ENCODE results near the gene EXOC5. TPM values are rescaled to one million over a fixed set of nuclear protein-coding genes. Genes with fewer than 3 reads are reported as not detected.

EXOC5 gene
- total RNA-seq, 4 donors from 2014 or later, result 31.4 to 38.5 (median 38.0) TPM

GRCh38 chr14:57274551-57274950, 5.8 kb upstream of the EXOC5 start:
- no peaks in the 10 kb centered on the region for H3K27me3 ChIP-seq
- DNase-seq, result no peak
- H3K9me3 ChIP-seq, result no peaks in the 10 kb centered on the region
- no peak for TF ChIP-seq POLR2A (IDR thresholded peaks at IDR 0.05)
- no peak for TF ChIP-seq CTCF (IDR thresholded peaks at IDR 0.05)
- intact Hi-C loops (cut with DNase I), result no loop called here
- H3K36me3 ChIP-seq, result peaks cover 0 to 57% (median 0%) of the 10 kb centered on the region in 3 donors
- H3K4me1 ChIP-seq, result peaks cover 0 to 28% (median 15%) of the 10 kb centered on the region in 3 donors
- H3K4me3 ChIP-seq, result no peak overlapping the region
- no peak overlapping the region for H3K27ac ChIP-seq
- WGBS, 2 donors, result 61 to 79% methylated on average over 2 of the region's 2 CpGs

DNA sequence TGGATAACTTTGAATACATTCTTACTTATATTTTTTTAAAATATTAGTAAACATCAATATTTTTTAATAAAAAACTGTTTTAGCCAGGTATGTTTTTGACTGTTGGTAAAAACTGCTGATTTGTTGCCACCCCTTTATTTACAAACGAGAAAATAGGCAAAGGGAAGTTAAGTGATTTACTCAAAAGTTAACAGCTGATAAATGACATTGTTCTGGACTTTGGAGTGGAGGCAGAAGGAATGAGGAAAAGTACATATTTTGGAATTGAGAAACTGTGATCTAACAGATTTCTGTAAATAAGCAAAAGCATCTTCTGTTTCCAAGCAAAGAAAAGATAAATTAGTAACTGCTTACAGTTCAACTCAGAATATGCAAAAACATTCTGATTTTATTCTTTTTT, 4.5 kb upstream of the EXOC5 start:
- Histone ChIP-seq H3K4me3 (no peak overlapping the region), H3K27me3 (no peaks in the 10 kb centered on the region), H3K9me3 (no peaks in the 10 kb centered on the region), H3K36me3 (peaks cover 0 to 44% (median 0%) of the 10 kb centered on the region in 3 donors), H3K27ac (no peak overlapping the region), H3K4me1 (peaks cover 0 to 28% (median 15%) of the 10 kb centered on the region in 3 donors)
- no peak for DNase-seq
- WGBS, 2 donors, result 92% methylated on average over 1 of the region's 1 CpG
- TF ChIP-seq POLR2A (IDR thresholded peaks at IDR 0.05) (no peak), CTCF (IDR thresholded peaks at IDR 0.05) (no peak)
- intact Hi-C loops (cut with DNase I), result no loop called here

DNA sequence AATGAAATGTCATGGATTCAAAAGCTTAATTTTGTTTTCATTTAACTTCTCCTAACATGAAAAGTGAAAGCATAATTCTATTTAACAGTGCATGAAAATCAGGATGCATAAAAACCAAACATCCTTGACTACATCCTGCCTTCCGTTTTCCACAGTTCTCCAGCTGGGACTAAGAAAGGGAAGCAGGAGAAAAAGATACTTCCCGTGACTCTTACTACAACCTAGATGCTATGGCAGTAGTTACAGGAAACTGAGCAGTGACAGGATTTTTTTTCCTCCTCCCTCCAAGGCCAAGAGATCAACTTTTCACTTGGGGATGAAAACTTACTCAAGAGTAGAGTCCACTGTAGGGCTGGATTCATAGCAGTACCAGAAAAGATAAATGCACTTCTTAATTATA, 2.6 kb downstream of the EXOC5 start:
- peaks cover 0 to 44% (median 14%) of the 10 kb centered on the region in 3 donors for H3K4me1 ChIP-seq
- DNase-seq, result no peak
- H3K27me3 ChIP-seq, result no peaks in the 10 kb centered on the region
- no peaks in the 10 kb centered on the region for H3K36me3 ChIP-seq
- peak overlapping the region in 1 of 4 donors; percentile 15 for H3K27ac ChIP-seq
- WGBS, 2 donors, result 25 to 53% methylated on average over 2 of the region's 2 CpGs
- no peaks in the 10 kb centered on the region for H3K9me3 ChIP-seq
- intact Hi-C loops (cut with DNase I), result no loop called here
- TF ChIP-seq CTCF (IDR thresholded peaks at IDR 0.05) (no peak), POLR2A (IDR thresholded peaks at IDR 0.05) (no peak)
- no peak overlapping the region for H3K4me3 ChIP-seq

DNA sequence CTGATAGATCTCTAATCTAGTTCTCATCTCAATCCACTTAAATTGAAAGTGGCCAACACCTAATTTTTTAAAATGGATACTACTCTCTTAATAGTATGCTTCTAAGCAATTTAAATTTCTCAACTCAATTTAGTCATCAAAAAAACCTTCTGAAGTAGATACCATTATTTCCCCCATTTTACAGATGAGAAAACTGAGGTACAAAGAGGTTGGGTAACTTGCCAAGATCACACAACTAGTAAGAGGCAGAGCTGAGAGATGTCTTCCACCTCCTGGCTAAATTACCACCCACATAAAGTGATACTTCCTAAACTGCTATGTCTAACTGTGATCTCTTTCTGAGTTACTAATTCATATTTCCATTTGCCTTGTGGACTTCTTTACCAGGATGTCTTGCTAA, 6.6 kb downstream of the EXOC5 start:
- intact Hi-C loops (cut with DNase I), result no loop called here
- Histone ChIP-seq H3K27ac (no peak overlapping the region), H3K27me3 (no peaks in the 10 kb centered on the region), H3K9me3 (no peaks in the 10 kb centered on the region), H3K36me3 (no peaks in the 10 kb centered on the region), H3K4me1 (peaks cover 0 to 19% (median 0%) of the 10 kb centered on the region in 3 donors), H3K4me3 (no peak overlapping the region)
- TF ChIP-seq CTCF (IDR thresholded peaks at IDR 0.05) (no peak), POLR2A (IDR thresholded peaks at IDR 0.05) (no peak)
- DNase-seq, result no peak

DNA sequence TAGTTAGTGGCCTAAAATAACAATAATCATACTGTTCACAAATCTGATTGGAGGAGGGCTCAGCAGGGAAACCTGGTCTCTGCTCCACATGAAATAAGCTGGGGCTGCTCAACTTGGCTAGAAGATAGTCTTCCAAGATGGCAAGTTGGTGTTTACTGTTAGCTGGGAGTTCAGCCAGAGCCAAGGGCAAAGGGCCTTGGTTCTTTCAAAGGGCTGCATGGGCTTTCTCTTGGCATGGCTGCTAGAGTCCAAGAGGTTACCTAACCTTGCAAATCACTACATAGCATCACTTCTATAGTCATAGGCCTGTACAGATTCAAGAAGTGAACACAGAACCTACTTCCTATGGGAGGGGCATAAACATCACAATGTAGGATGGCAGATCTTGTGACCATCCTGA, 7.1 kb downstream of the EXOC5 start:
- Histone ChIP-seq H3K27ac (no peak overlapping the region), H3K4me1 (peaks cover 0 to 14% (median 0%) of the 10 kb centered on the region in 3 donors), H3K36me3 (peaks cover 0 to 3% (median 0%) of the 10 kb centered on the region in 3 donors), H3K4me3 (no peak overlapping the region), H3K9me3 (no peaks in the 10 kb centered on the region), H3K27me3 (no peaks in the 10 kb centered on the region)
- intact Hi-C loops (cut with DNase I), result no loop called here
- DNase-seq, result no peak
- TF ChIP-seq POLR2A (IDR thresholded peaks at IDR 0.05) (no peak), CTCF (IDR thresholded peaks at IDR 0.05) (no peak)
